ENCODE results near the gene CERT1. TPM values are rescaled to one million over a fixed set of nuclear protein-coding genes. Genes with fewer than 3 reads are reported as not detected.
"Not testable (repeated sequence)": the region's sequence is repeated elsewhere in the genome, so short reads cannot be mapped to it uniquely, and the experiment has no call there.

CERT1 gene
- total and polyA plus RNA-seq, 4 donors: 16.1 to 86.2 (median 46.1) TPM

DNA sequence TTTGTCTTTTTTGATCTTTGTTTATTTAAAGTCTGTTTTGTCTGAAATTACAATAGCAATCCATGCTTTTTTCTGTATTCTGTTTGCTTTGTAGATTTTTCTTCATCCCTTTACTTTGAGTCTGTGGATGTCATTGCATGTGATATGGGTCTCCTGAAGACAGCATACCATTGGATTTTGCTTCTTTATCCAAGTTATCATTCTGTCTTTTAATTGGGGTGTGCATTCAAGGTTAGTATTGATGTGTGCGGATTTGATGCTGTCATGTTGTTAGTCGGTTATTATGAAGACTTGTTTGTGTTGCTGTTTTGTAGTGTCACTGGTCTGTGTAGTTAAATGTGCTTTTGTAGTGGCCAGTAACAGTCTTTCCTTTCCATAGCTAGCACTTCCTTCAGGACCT is 23.3 kb upstream of the CERT1 start:
- DNase-seq (no peak), ATAC-seq (ENCODE audit: insufficient read depth, low FRiP score) (no peak)
- Histone ChIP-seq H3K4me1 (ENCODE audit: control insufficient read depth in 5 of 5, insufficient read depth in 5 of 5, low read length in 5 of 5) (peaks cover 0 to 10% (median 0%) of the 10 kb centered on the region in 5 donors), H3K27me3 (ENCODE audit: control insufficient read depth in 3 of 3, insufficient read depth in 3 of 3, low read length in 2 of 3) (no peaks in the 10 kb centered on the region), H3K27ac (ENCODE audit: low read depth in 1 of 2, low read length in 1 of 2) (no peak overlapping the region), H3K36me3 (ENCODE audit: control insufficient read depth in 4 of 4, insufficient read depth in 4 of 4, low read length in 4 of 4) (peaks cover 0 to 13% (median 4%) of the 10 kb centered on the region in 4 donors), H3K9ac (ENCODE audit: insufficient read depth in 1 of 2, low read length in 2 of 2) (no peak overlapping the region), H3K4me3 (no peak overlapping the region), H3K9me3 (ENCODE audit: control insufficient read depth in 4 of 4, insufficient read depth in 3 of 4, low read length in 3 of 4) (peaks cover 0 to 9% (median 0%) of the 10 kb centered on the region in 4 donors)
- TF ChIP-seq, protein P1, sequence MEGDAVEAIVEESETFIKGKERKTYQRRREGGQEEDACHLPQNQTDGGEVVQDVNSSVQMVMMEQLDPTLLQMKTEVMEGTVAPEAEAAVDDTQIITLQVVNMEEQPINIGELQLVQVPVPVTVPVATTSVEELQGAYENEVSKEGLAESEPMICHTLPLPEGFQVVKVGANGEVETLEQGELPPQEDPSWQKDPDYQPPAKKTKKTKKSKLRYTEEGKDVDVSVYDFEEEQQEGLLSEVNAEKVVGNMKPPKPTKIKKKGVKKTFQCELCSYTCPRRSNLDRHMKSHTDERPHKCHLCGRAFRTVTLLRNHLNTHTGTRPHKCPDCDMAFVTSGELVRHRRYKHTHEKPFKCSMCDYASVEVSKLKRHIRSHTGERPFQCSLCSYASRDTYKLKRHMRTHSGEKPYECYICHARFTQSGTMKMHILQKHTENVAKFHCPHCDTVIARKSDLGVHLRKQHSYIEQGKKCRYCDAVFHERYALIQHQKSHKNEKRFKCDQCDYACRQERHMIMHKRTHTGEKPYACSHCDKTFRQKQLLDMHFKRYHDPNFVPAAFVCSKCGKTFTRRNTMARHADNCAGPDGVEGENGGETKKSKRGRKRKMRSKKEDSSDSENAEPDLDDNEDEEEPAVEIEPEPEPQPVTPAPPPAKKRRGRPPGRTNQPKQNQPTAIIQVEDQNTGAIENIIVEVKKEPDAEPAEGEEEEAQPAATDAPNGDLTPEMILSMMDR (IDR thresholded peaks at IDR 0.05; ENCODE audit: control extremely low read depth, extremely low read depth): no peak
- WGBS, 2 donors: 98 to 100% methylated on average over 2 of the region's 2 CpGs

DNA sequence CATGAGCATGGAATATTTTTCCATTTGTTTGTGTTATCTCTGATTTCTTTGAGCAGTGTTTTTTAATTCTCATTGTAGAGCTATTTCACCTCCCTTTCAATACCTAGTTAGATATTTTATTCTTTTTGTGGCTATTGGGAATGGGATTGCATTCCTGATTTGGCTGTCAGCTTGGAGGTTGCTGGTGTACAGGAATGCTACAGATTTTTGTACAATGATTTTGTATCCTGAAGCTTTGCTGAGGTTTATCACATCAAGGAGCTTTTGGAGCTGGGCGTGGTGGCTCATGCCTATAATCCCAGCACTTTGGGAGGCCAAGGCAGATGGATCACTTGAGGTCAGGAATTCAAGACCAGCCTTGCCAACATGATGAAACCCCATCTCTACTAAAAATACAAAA is 22.3 kb upstream of the CERT1 start:
- H3K27ac ChIP-seq (ENCODE audit: low read depth in 1 of 2, low read length in 1 of 2); H3K9me3 ChIP-seq (ENCODE audit: control insufficient read depth in 4 of 4, insufficient read depth in 3 of 4, low read length in 3 of 4); ATAC-seq (ENCODE audit: insufficient read depth, low FRiP score); H3K4me3 ChIP-seq; H3K4me1 ChIP-seq (ENCODE audit: control insufficient read depth in 5 of 5, insufficient read depth in 5 of 5, low read length in 5 of 5); H3K9ac ChIP-seq (ENCODE audit: insufficient read depth in 1 of 2, low read length in 2 of 2); DNase-seq; H3K27me3 ChIP-seq (ENCODE audit: control insufficient read depth in 3 of 3, insufficient read depth in 3 of 3, low read length in 2 of 3): not testable (repeated sequence)
- 100% methylated on average over 1 of the region's 1 CpG for WGBS, 2 donors
- peaks cover 0 to 13% (median 4%) of the 10 kb centered on the region in 4 donors for H3K36me3 ChIP-seq (ENCODE audit: control insufficient read depth in 4 of 4, insufficient read depth in 4 of 4, low read length in 4 of 4)

DNA sequence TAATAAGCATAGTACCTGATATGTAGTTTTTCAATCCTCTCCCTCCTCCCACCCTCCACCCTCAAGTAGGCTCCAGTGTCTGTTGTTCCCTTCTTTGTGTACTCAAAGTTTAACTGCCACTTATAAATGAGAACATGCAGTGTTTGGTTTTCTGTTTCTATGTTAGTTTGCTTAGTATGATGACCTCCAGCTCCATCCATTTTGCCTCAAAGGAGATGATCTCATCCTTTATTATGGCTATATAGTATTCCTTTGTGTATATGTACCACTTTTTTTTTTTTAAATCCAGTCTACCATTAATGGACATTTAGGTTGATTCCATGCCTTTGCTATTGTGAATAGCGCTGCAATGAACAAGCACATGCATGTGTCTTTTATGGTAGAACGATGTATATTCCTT is 20.8 kb upstream of the CERT1 start:
- no peak for ATAC-seq (ENCODE audit: insufficient read depth, low FRiP score)
- Histone ChIP-seq H3K4me3 (no peak overlapping the region), H3K9ac (ENCODE audit: insufficient read depth in 1 of 2, low read length in 2 of 2) (no peak overlapping the region), H3K9me3 (ENCODE audit: control insufficient read depth in 4 of 4, insufficient read depth in 3 of 4, low read length in 3 of 4) (peaks cover 0 to 9% (median 0%) of the 10 kb centered on the region in 4 donors), H3K27ac (ENCODE audit: low read depth in 1 of 2, low read length in 1 of 2) (no peak overlapping the region), H3K4me1 (ENCODE audit: control insufficient read depth in 5 of 5, insufficient read depth in 5 of 5, low read length in 5 of 5) (peaks cover 0 to 10% (median 0%) of the 10 kb centered on the region in 5 donors), H3K36me3 (ENCODE audit: control insufficient read depth in 4 of 4, insufficient read depth in 4 of 4, low read length in 4 of 4) (peaks cover 0 to 13% (median 5%) of the 10 kb centered on the region in 4 donors), H3K27me3 (ENCODE audit: control insufficient read depth in 3 of 3, insufficient read depth in 3 of 3, low read length in 2 of 3) (no peaks in the 10 kb centered on the region)
- 96 to 97% methylated on average over 2 of the region's 2 CpGs for WGBS, 2 donors
- no peak for DNase-seq
- TF ChIP-seq, protein P1 (IDR thresholded peaks at IDR 0.05; ENCODE audit: control extremely low read depth, extremely low read depth): no peak

DNA sequence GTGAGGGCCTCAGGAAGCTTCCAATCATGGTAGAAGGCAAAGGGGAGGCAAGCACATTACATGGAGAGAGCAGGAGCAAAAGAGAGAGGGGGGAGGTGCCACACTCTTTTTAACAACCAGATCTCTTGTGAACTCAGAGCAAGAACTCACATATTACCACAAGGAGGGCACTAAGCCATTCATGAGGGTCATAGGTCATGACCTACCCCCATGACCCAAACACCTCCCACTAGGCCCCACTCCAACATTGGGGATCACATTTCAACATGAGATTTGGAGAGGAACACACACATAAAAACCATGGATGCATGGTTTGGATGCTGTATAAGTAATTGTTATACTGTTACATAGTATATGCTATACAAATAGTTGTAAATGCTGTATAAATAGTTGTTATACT is 17.8 kb upstream of the CERT1 start:
- DNase-seq (no peak), ATAC-seq (ENCODE audit: insufficient read depth, low FRiP score) (no peak)
- H3K9ac ChIP-seq (ENCODE audit: insufficient read depth in 1 of 2, low read length in 2 of 2): no peak overlapping the region
- H3K4me1 ChIP-seq (ENCODE audit: control insufficient read depth in 5 of 5, insufficient read depth in 5 of 5, low read length in 5 of 5): peaks cover 0 to 2% (median 0%) of the 10 kb centered on the region in 5 donors
- peaks cover 0 to 6% (median 2%) of the 10 kb centered on the region in 4 donors for H3K36me3 ChIP-seq (ENCODE audit: control insufficient read depth in 4 of 4, insufficient read depth in 4 of 4, low read length in 4 of 4)
- H3K9me3 ChIP-seq (ENCODE audit: control insufficient read depth in 4 of 4, insufficient read depth in 3 of 4, low read length in 3 of 4): peaks cover 0 to 2% (median 0%) of the 10 kb centered on the region in 4 donors
- H3K4me3 ChIP-seq: no peak overlapping the region
- TF ChIP-seq, protein P1 (IDR thresholded peaks at IDR 0.05; ENCODE audit: control extremely low read depth, extremely low read depth): no peak
- H3K27me3 ChIP-seq (ENCODE audit: control insufficient read depth in 3 of 3, insufficient read depth in 3 of 3, low read length in 2 of 3): no peaks in the 10 kb centered on the region
- no peak overlapping the region for H3K27ac ChIP-seq (ENCODE audit: low read depth in 1 of 2, low read length in 1 of 2)
